Measurements from ENCODE around the gene GLIS1.
A peak's percentile ranks its signal among the peaks of the same experiment; 100 is the strongest.

GLIS1 gene

DNA sequence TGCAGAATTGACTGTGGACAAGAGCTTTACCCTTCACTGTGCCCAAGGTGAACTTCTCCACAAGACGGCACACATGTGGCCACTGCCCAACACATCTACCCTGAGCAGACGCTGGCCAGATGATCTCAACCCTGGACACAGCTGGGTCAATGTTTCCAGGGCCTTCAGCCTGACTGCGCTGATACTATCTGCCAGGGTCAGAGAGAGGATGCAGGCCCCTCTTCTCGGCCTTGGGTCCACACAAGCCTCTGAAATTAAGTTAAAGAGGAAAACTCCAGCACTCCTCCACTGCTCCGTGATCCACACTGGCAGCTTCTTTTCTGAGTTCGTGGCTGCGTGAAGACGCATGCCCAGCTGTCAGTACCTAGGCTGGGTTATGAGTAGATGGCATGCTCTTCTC, 58.1 kb downstream of the GLIS1 start:
- Histone ChIP-seq H3K27me3 (ENCODE audit: insufficient read depth, low read length, poor library complexity, severe bottlenecking) (no peaks in the 10 kb centered on the region), H3K9me2 (replicated peaks; ENCODE audit: low read depth, low read length) (no peaks in the 10 kb centered on the region)

DNA sequence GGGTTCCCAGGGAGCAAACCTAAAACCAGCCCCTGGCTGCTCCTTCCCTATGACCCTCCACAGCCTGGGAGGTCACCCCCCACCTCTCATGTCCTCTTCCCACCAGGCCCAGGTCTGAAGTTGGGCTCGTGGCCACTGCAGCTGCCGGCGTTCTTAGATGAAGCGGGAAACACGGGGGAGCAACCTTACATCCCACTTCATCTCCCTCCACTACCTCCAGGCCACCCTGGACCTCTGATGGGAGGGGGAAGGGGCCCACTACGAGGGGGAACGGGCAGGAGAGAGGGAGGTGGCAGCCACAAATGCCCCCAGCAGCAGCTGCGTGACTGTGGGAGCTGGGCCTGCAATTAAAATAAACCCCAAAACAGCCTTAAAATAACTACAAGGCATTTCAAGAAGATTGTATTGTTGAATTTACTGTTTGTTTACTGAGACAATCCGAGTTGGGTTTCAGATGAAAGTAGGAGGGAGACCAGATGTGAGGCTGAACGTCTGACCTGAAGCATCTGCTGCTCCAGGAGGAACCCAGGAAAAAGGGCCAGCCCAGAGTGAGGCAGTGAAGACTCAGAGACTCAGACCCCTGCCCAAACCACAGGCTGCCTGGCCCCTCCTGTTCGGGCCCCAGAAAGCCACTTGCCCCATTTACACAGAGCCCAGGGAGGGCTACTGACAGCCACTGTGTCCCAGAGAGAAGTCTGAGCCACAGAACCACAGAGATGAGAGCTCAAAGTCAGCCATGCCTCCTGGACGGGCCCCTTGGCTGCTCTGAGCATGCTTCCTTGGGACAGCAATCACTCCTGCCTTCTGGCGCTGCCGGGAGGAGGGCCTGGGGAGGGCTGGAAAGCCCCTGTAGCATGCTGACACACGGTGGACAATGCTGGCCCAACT, 59.8 kb downstream of the GLIS1 start:
- Histone ChIP-seq H4K20me1 (ENCODE audit: insufficient read depth, low read length, poor library complexity, severe bottlenecking) (no peaks in the 10 kb centered on the region), H3K4me3 (ENCODE audit: low read length, poor library complexity, severe bottlenecking) (no peak overlapping the region), H3K4me2 (ENCODE audit: low read depth, low read length, poor library complexity, severe bottlenecking) (peak overlapping the region; percentile 77), H3K79me2 (ENCODE audit: insufficient read depth, low read length) (no peaks in the 10 kb centered on the region), H3K27me3 (ENCODE audit: insufficient read depth, low read length, poor library complexity, severe bottlenecking) (no peaks in the 10 kb centered on the region), H2AFZ (ENCODE audit: low read length) (no peak overlapping the region), H3K4me1 (ENCODE audit: insufficient read depth, low read length, poor library complexity, severe bottlenecking) (peaks cover 59% of the 10 kb centered on the region), H3K36me3 (ENCODE audit: insufficient read depth, low read length) (no peaks in the 10 kb centered on the region), H3K9me2 (replicated peaks; ENCODE audit: low read depth, low read length) (no peaks in the 10 kb centered on the region), H3K9me3 (ENCODE audit: insufficient read depth, low read depth, low read length) (no peaks in the 10 kb centered on the region), H3F3A (ENCODE audit: low read depth) (peaks cover 29% of the 10 kb centered on the region), H3K9ac (ENCODE audit: low read depth, low read length, poor library complexity, severe bottlenecking) (peak overlapping the region; percentile 94)
- TF ChIP-seq, protein P1, sequence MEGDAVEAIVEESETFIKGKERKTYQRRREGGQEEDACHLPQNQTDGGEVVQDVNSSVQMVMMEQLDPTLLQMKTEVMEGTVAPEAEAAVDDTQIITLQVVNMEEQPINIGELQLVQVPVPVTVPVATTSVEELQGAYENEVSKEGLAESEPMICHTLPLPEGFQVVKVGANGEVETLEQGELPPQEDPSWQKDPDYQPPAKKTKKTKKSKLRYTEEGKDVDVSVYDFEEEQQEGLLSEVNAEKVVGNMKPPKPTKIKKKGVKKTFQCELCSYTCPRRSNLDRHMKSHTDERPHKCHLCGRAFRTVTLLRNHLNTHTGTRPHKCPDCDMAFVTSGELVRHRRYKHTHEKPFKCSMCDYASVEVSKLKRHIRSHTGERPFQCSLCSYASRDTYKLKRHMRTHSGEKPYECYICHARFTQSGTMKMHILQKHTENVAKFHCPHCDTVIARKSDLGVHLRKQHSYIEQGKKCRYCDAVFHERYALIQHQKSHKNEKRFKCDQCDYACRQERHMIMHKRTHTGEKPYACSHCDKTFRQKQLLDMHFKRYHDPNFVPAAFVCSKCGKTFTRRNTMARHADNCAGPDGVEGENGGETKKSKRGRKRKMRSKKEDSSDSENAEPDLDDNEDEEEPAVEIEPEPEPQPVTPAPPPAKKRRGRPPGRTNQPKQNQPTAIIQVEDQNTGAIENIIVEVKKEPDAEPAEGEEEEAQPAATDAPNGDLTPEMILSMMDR (conservative IDR thresholded peaks at IDR 0.05; ENCODE audit: low read length) = no peak
- TF ChIP-seq EZH2phosphoT487 (IDR thresholded peaks at IDR 0.05; ENCODE audit: borderline replicate concordance) = no peak

More for the DNA sequence above, 58.1 kb downstream of the GLIS1 start:
- no peaks in the 10 kb centered on the region for H3K79me2 ChIP-seq (ENCODE audit: insufficient read depth, low read length)
- H3K9ac ChIP-seq (ENCODE audit: low read depth, low read length, poor library complexity, severe bottlenecking) = peak overlapping the region; percentile 94
- H3K4me3 ChIP-seq (ENCODE audit: low read length, poor library complexity, severe bottlenecking) = peak overlapping the region; percentile 64
- no peaks in the 10 kb centered on the region for H4K20me1 ChIP-seq (ENCODE audit: insufficient read depth, low read length, poor library complexity, severe bottlenecking)
- no peaks in the 10 kb centered on the region for H3K36me3 ChIP-seq (ENCODE audit: insufficient read depth, low read length)
- peaks cover 29% of the 10 kb centered on the region for H3F3A ChIP-seq (ENCODE audit: low read depth)
- peak overlapping the region; percentile 77 for H3K4me2 ChIP-seq (ENCODE audit: low read depth, low read length, poor library complexity, severe bottlenecking)
- no peaks in the 10 kb centered on the region for H3K9me3 ChIP-seq (ENCODE audit: insufficient read depth, low read depth, low read length)
- H2AFZ ChIP-seq (ENCODE audit: low read length) = no peak overlapping the region
- H3K4me1 ChIP-seq (ENCODE audit: insufficient read depth, low read length, poor library complexity, severe bottlenecking) = peaks cover 76% of the 10 kb centered on the region
- no peak for TF ChIP-seq EZH2phosphoT487 (IDR thresholded peaks at IDR 0.05; ENCODE audit: borderline replicate concordance)
- TF ChIP-seq, protein P1 (conservative IDR thresholded peaks at IDR 0.05; ENCODE audit: low read length) = no peak

DNA sequence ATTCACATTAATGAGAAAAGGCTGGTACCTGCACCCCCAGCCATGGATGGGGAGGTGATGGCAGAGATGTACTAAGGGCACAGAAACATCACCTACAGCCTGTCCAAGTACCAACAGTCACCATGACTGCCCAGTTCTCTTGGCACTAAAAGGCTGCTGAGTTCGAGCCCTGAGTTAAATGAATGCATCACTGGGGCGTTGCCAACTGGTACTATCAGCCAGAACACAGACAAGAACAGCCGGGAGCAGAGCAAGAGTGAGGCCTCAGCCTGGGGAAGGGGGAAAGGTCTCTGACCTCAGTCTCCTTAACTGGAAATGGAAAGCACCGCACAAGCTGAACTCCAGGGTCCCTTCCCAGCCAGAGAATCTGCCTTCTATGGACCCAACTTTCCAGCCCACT, 60.5 kb downstream of the GLIS1 start:
- TF ChIP-seq, protein P1 (conservative IDR thresholded peaks at IDR 0.05; ENCODE audit: low read length) = no peak
- no peak for TF ChIP-seq EZH2phosphoT487 (IDR thresholded peaks at IDR 0.05; ENCODE audit: borderline replicate concordance)
- Histone ChIP-seq H3K79me2 (ENCODE audit: insufficient read depth, low read length) (no peaks in the 10 kb centered on the region), H3K4me3 (ENCODE audit: low read length, poor library complexity, severe bottlenecking) (no peak overlapping the region), H3K4me1 (ENCODE audit: insufficient read depth, low read length, poor library complexity, severe bottlenecking) (peaks cover 52% of the 10 kb centered on the region), H3F3A (ENCODE audit: low read depth) (peaks cover 29% of the 10 kb centered on the region), H3K9ac (ENCODE audit: low read depth, low read length, poor library complexity, severe bottlenecking) (peak overlapping the region; percentile 94), H4K20me1 (ENCODE audit: insufficient read depth, low read length, poor library complexity, severe bottlenecking) (no peaks in the 10 kb centered on the region), H3K4me2 (ENCODE audit: low read depth, low read length, poor library complexity, severe bottlenecking) (peak overlapping the region; percentile 77), H3K27me3 (ENCODE audit: insufficient read depth, low read length, poor library complexity, severe bottlenecking) (no peaks in the 10 kb centered on the region), H3K9me2 (replicated peaks; ENCODE audit: low read depth, low read length) (no peaks in the 10 kb centered on the region), H3K9me3 (ENCODE audit: insufficient read depth, low read depth, low read length) (no peaks in the 10 kb centered on the region), H2AFZ (ENCODE audit: low read length) (no peak overlapping the region), H3K36me3 (ENCODE audit: insufficient read depth, low read length) (no peaks in the 10 kb centered on the region)
